Endothelial cell of hepatic sinusoid (primary cell): ENCODE measurements around the gene ARHGAP27.

ENCODE experiments used
- in situ Hi-C: cut with HindIII; loops from 2 replicates; pipeline ENCODE4 v1.10.0; 2017; ENCODE audit warnings: low sequenced_read_pairs

The ARHGAP27 gene

DNA sequence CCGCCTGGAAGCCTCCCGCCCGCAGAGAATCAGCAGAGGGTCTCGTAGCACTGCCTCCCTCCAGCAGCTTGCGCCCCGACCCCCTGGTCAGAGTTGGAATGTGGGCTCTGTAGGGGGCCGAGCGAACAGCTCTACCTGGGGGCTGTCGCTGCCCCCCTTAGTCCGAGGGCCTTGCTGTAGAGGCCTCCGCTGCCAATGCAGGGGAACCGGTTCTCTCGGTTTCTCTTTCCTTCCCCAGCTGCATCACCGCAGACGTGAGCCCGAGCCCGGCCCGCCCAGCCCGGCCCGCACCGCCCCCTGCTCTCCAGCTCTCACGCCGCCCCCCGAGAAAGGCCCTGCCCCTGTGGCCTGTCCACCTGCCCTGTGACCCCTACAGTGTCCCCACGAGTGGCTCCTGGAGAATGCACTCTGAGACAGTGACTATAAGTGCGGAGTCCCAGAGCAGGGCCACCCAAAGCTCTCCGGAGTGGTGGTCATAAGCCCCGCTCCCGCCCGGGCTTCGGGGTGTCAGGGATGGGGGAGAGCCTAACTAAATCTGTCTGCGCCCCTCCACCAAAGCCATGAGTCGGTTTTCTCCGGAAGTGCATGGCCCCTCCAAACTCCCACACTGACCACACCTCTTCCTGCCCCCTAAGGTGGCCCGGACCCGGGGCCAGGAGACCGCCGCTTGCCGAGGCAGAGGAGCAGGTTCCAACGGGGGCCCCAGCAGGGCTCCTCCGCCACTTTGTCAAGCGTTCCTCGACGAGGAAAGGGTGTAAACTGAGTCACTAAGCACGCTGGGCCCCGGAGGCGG, 1.7 kb downstream of the ARHGAP27 start:
- in situ Hi-C loops, result no loop called here

DNA sequence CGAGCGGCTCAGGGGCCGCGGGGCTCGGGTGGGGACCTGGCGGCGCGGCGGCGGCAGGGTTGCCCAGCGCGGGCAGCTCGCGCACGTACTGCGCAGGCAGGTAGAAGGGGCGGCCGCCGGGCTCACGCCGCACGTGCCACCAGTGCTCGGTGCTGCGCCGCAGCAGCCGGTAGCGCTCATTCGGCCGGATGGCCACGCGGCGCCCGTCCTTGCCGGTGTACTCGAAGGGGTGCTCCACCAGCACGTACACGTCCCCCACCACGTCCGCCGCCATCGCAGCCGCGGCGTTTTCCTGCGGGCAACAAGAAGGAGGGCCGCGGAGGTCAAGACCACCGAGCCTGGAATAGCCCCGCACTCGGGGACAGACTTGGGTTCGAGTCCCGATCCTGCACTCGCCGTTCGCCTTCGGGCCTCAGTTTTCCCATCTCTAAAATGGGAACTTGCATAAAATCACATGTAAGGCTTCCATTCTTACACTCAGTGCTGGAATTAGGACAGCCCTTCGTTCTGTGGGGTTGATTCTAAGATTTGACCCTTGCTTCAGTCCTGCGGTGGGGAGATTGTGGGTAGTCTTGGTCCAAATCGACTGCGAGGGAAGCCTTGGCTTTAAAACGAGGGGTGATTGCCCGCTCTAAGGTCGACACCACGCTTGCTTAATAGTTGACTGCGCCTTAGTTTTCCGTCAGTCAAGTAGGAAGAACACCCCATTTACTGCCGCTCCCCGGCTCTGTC, 2.5 kb downstream of the ARHGAP27 start:
- in situ Hi-C loops, result no loop called here

GRCh38 chr17:45429339-45430005, 3.2 kb downstream of the ARHGAP27 start:
- in situ Hi-C loops, result no loop called here

DNA sequence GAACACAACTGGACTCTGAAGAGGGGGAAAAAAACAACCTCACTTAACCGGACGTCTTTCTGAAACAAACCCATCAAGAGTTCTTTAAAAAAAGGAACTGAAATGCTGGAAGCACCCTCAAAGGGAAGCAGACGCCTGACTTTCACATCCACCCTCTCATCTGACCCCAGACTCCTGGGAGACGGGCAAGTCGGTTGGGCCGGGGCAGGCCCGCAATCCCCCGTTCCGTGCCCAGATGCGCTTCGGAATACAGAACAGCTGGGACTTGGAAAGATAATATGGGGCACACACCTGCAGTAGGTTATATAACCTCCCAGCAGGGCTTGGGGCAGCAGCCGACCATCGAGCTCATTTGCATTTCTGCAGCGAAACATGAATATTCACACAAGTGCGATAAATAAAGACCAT, 3.7 kb downstream of the ARHGAP27 start:
- in situ Hi-C loops, result no loop called here

GRCh38 chr17:45428050-45428617, 4.5 kb downstream of the ARHGAP27 start:
- in situ Hi-C loops, result no loop called here

- in situ Hi-C loops, result no loop called here
Observed at GRCh38 chr17:45427181-45427835, 5.4 kb downstream of the ARHGAP27 start.

- in situ Hi-C loops, result no loop called here
Observed at GRCh38 chr17:45426561-45426960, 6.1 kb downstream of the ARHGAP27 start.

DNA sequence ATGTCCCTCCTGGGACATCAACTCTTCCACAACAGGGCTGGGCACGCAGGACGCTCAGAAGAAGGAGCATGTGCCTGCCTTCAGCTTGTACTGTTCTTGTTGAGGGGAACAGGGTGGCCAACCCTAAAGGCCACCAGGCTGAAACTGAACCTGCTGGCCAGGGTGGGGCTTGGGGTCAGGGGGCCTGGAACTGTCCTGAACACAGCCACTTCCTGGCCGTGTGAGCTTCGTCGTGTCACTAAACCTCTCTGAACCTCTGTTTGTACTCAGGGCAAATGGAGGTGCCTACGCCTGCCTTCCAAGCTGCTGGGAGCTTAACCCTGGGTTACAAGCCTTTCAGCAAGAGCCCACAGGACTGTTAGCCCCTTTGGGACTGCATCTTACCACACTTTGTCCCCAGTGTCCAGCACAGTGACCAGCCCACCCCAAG, 6.7 kb downstream of the ARHGAP27 start:
- in situ Hi-C loops, result no loop called here

GRCh38 chr17:45425125-45425983, 7.3 kb downstream of the ARHGAP27 start:
- in situ Hi-C loops, result no loop called here

DNA sequence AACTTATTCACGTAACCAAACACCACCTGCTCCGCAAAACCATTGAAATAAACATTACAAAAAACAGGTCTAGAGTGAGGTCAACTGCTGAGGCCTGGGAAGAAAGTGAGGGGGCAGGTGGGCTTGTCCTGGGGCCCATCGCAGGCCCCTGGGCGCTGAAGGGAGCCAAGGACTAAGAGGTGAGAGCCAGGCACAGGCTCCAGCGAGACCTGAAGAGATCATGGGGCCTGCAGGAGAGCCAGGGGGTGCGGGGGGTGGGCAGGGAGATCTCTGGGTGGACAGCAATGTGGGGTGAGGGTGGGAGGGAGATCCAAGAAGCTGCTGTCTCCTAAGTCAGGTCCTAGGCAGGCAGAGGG, 7.9 kb downstream of the ARHGAP27 start:
- in situ Hi-C loops, result no loop called here

DNA sequence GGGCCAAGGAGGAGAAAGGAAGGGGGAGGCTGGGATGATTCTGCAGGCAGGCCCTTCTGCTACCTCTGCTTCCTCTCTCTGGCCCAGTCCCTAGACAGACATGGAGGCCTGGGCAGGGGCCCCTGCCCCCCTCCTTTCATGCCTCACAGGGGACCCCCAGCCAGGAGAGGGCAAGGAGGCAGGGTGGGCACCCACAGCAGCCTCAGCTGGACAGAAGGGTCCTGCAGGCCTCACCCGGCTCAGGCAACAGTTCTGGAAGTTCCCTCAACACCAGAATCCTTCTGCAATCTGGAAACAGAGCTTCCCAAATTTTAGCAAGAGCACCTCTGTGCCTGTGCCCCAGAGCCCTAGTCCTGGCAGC, 8.7 kb downstream of the ARHGAP27 start:
- in situ Hi-C loops, result no loop called here

DNA sequence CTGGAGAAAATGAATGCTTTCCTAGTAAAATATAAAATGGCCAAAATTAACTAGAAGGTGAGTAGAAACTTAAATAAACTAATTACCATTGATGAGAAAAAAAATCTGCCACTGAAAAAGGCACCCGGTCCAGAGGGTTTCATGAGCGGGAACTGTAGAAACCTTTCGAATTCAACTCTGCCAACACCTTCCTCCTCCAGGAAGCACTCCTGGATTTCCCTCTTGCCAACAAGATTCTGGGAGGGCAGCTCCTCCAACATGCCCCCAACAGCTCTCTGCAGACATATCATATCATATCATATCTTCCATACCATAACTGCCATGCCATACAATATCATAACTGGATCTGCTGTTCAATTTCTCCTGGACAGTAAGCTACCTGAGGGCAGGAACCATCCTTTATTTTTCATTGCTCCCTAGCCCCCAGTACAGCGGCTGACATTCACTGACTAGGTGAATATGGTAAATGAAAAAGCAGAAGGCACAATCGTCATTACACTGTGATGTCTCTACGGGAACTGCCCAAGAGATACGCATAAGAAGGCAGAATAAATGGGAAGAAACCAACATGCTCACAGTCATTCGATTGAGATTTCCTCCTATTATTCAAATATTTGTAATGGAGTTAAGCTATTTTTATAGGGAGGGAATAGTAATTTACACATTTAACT, 9.2 kb downstream of the ARHGAP27 start:
- in situ Hi-C loops, result no loop called here

- in situ Hi-C loops, result no loop called here
Observed at GRCh38 chr17:45414990-45415881, 17.4 kb downstream of the ARHGAP27 start.

- in situ Hi-C loops, result no loop called here
Observed at GRCh38 chr17:45413498-45413923, 19.2 kb downstream of the ARHGAP27 start.

- in situ Hi-C loops, result no loop called here
Observed at GRCh38 chr17:45411348-45412105, 21.1 kb downstream of the ARHGAP27 start.

DNA sequence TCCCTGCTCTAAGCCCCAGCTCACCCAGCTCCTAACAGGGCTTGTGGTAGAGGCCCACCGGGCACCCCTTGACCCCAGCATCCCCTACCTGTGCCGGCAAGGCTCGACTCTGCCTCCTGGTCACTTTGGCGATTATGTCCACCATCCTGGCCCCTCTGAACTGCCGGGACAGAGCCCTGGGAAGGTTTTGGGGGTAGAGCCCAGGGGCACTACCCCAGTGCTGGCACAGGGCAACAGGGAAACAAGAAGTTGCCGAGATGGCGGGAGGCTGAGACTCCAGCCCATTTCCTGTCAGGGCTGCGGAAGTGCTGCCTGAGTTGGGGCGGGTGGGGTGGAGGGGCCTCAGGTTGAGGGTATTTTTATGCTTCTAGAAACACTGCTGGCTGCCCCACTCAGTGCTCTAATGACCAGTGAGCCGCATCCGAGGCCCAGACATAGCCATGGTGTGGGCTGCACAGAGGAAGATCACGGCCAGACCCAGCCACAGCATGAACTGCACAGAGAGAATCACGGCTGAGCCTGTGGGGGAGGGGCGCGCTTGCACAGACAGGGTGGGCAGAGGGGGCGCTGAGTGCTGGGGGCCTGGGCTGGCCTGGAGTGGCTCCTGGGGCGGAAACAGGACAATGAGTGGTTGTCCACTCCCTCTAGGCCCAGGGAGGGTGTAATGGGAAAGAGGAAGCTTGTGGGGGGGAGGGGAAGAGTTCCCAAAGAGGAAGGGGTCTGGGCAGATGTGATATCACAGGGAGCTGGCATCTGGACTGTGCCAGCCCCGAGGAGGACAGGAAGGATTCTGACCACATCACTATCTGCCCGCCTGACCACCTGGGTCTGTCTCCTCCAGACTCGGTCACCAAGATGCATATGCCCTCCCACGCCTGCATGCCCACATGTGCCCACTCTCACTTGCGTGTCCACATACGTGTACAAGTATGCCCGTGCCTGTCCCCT, 22.3 kb downstream of the ARHGAP27 start:
- in situ Hi-C loops, result no loop called here

- in situ Hi-C loops, result no loop called here
Observed at GRCh38 chr17:45409659-45410076, 23.0 kb downstream of the ARHGAP27 start.
